GM19035 (cell line): ENCODE measurements around the gene KATNIP.

Source experiments
- ATAC-seq: cut with Tn5 transposase; IDR thresholded peaks from one replicate; pipeline ENCODE4 v1.9.1; 2021; ENCODE audit not compliant: unreplicated experiment

KATNIP gene

GRCh38 chr16:27549746-27550581 lies at the start of gene KATNIP, which contains the start of gene GTF3C1:
KATNIP (plus strand) TSS chr16:27550144; CDS start chr16:27550171, 27 bp downstream.
GTF3C1 (minus strand) TSS chr16:27549913; CDS start chr16:27549890, 23 bp downstream.
- peak; percentile 95 for ATAC-seq

GRCh38 chr16:27500801-27501200 lies 49.1 kb upstream of the KATNIP start:
- ATAC-seq, result no peak

DNA sequence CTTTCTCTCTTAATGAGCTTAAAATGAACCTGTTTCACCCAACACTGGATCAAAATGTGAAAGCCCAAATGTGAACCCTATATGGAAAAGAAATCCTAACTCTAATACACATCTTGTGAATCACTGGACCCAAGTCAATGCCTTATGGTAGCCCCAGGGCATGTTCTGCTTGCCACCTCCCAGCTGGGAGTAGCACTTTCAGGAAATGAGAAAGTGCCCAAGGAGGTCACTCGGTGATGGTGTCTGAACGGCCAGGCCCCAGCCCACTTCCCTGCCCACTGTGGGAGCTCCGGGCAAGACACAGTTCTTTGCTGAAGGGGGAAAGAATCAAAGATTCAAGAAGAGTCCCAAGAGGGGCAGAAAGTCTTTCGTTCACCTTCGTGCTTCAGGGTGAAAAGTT lies 46.3 kb upstream of the KATNIP start:
- ATAC-seq, result no peak

GRCh38 chr16:27505297-27506236 lies 44.4 kb upstream of the KATNIP start:
- no peak for ATAC-seq

- ATAC-seq, result no peak
Measured at GRCh38 chr16:27506771-27507170, 43.2 kb upstream of the KATNIP start.

DNA sequence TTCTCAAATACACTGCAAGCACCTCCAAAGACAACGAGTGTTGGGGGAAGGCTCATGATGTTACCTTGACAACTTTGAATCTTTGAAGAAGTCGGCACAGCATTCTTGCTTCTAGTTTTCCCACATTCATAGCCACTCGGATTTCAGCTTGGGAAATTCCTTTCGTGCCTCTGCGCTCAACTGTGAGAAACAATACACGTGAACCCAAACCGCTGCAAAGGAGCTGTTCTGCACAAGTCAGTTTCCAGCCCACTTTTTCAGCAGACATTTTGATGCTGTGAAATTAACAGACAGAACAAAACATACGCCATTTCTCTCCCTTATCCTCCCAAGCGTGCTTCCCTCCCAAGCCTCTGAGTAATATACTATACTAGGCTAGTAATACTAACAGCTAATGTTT lies 41.5 kb upstream of the KATNIP start:
- ATAC-seq, result no peak

DNA sequence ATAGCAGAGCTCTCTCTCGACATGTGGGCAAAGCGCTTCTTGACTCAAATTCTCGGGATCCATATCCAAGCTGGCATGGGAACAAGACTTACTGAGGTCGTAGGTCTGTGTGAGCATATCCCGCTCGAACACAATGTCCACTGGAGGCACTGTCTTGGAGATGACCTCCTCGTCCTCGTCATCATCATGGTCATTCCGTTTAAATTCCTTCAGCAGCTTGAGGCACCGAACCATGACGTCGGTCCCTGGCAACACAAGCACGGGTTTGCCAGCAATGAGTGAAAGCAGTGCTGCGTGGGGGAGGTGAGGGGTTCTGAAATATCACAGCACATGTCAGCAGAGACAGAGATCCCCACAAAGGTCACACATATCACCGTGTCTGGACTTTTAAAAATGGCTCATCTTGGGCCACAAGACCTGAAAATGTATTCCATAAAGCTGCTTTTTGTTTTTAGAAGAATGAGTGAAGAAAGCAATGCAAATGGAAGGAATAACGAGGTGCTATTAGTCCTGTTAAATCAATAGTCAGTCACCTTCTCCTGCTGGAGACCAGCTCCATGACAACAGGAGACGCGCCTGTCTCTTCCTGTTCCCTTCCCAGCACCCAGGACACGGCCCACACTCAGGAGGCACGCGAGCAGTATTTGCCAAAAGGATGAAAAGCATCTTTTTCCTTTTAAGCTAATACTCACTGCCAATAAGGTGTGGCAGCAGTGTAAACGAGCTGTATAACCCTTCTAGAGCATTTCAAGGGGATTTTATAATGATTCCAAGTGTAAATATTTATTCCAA lies 38.1 kb upstream of the KATNIP start:
- no peak for ATAC-seq

- ATAC-seq, result no peak
Measured at GRCh38 chr16:27514806-27515205, 35.1 kb upstream of the KATNIP start.

GRCh38 chr16:27515874-27516353 lies 34.0 kb upstream of the KATNIP start:
- no peak for ATAC-seq

GRCh38 chr16:27516365-27516764 lies 33.6 kb upstream of the KATNIP start:
- ATAC-seq, result no peak

GRCh38 chr16:27517664-27518063 lies 32.3 kb upstream of the KATNIP start:
- ATAC-seq, result no peak

GRCh38 chr16:27518226-27518625 lies 31.7 kb upstream of the KATNIP start:
- ATAC-seq, result no peak

DNA sequence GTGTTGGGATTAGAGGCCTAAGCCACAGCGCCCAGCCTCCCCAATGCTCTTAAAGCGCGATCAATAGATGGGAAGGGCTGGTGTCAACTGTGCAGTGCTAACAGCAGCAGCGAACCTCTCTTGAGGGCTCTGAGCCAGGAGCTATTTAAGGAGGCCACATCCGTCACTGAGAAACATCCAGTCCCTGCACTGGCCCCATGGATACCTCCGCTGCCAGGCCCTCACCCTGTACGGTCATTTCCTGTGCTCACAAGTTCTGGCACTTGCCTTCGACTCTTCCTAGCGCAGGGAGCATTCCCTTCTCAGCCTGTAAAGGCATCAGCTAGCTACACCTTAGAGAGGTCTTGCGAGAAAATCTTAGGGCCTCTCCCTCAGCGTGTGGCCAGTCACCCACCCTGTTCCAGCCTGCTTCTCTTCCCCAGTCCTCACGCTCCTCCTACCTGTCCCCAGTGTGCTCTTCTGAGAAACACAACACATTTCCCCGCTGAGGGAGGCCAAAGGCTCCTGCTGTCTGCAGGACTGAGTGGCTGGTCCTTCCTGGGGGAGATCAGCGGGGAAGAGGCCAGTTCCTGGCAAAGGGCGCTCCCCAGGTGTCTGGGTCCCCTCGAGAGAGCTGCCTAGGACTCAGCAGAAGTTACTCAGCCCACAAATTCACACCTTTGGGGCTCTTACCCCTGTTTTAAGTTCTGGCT lies 28.8 kb upstream of the KATNIP start:
- ATAC-seq, result no peak

DNA sequence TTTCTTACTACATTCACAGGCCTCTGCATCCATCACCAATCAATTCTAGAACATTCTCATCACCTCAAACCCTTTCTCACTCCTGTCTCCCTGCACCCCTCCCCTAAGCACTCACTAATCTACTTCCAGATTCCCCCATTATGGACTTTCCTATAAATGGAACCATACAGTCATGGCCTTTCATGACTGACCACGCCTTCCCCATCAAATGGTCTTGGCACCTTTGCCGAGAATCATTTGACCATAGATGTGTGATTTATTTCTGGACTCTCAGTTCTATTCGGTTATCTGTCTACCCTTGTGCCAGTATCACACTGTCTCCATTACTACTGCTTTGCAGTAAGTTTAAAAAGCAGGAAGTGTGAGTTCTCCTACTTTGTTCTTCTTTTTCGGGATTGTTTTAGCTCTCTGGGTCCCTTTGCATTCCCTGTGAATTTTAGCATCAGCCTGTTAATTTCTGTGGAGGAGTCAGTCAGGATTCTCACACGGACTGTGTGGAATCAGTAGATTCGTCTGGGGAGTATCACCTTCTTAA lies 27.7 kb upstream of the KATNIP start:
- ATAC-seq, result no peak

DNA sequence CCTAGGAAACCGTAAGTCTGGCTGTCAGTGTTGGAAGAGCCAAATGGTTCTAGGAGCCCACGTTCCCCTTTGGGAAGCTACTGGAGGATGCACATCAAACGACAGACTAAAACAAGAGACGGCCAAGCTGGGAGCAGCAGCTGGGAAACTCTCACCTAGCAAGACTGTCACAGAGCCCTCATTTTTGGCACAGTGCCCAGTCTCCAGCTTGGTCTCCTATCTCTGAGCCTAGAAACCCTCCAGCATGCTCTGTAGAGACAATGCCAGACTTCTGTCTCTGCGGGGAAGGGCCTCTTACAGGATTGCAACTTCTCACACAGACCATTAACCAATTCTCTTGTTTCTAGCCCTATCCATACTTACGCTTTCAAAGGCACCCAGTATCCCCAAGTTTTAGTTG lies 23.8 kb upstream of the KATNIP start:
- ATAC-seq, result no peak

- ATAC-seq, result no peak
Measured at GRCh38 chr16:27528294-27528693, 21.6 kb upstream of the KATNIP start.

GRCh38 chr16:27529962-27530361 lies 20.0 kb upstream of the KATNIP start:
- ATAC-seq, result no peak

DNA sequence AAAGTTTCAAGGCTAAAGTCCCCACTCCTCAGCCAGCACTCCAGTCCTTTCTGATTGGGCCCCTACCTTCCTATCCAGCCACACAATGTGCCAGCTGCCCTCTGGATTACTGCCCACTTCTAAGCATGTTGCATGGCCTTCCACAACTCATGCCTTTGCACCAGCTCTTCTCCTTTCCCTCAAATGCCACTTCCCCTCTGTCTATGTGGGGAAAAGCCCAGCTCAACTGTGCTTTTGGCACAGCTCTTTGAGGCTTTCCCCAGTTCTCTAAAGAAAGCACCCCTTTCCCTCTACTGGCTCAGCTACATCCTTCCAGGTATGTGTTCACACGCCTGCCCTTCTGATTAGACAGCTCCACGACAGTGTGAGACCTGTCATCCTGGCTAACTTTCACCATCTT lies 18.8 kb upstream of the KATNIP start:
- ATAC-seq, result no peak

DNA sequence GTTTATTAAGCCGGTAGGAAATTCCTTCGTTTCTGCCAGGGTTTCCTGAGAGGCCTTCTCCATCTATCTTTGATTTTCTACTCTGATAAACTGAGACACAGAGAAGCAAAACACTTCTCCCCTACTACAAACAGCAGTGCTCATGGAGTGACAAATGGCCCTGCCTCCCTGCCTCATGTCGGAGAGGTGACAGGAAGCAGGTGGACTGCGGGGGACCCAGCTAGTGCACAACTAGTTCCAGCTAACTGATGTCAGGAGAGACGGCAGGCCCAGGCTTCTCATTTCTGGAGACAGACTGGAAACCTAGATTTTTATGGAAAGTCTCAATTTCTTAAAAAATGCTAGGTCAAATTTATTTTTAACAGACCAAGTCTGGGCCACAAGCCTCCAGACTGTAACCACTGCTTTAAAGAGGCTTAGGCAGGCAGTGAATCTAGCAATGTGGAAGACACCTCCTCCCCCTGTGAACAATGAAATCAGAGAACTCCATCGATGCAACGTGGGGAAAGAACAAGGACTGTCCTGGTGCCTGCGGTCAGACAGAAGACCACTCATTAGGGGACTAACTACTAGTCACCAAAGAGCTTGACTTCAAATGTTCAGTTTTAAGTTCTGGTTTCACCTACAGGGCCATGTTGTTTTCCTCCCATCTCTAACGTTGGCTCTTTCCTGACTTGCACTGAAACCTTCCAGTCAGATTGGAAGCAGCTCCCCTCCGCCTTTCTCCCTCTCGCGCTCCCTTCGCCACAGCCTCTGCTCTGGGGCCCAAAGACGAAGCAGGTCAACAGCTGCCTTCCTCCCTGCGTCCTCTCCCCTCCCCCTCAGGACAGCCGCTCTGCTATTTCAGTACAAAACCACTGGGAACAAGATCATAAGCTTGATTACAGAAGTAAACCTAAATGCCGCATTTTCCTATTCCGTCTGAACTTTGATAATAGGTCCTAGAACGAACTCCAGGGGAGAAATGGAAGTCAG lies 17.8 kb upstream of the KATNIP start:
- ATAC-seq, result no peak
